Upper lobe of left lung (tissue), 6 donors: ENCODE data around the gene EGLN2. TPM values are rescaled to one million over a fixed set of nuclear protein-coding genes. Genes with fewer than 3 reads are reported as not detected.
"Not testable (repeated sequence)": the region's sequence is repeated elsewhere in the genome, so short reads cannot be mapped to it uniquely, and the experiment has no call there.

Source experiments
- ATAC-seq, 2 donors: fragments of 200-7000 bp; cut with Tn5 transposase; one replicate each; pipeline ENCODE4 v1.9.1; 2022; ENCODE audit warnings: mild to moderate bottlenecking in 2 of 2, moderate library complexity in 2 of 2; ENCODE audit not compliant: low FRiP score in 2 of 2
- DNase-seq, 2 donors: peaks; one replicate each; pipeline ENCODE4 v3.0.0-alpha.2; 2019 to 2020
- H3K27ac ChIP-seq, 4 donors: fragments of 200-600 bp; sonication (generic); one replicate each; pipeline ENCODE4 v1.5.1; 2016 to 2019
- H3K27me3 ChIP-seq, 4 donors: fragments of 200-600 bp; sonication (generic); one replicate each; pipeline ENCODE4 v1.5.1; 2017 to 2019
- H3K36me3 ChIP-seq, 4 donors: fragments of 200-600 bp; sonication (generic); one replicate each; pipeline ENCODE4 v1.5.1; 2016 to 2019
- H3K4me1 ChIP-seq, 4 donors: fragments of 200-600 bp; sonication (generic); one replicate each; pipeline ENCODE4 v1.5.1; 2018 to 2019
- H3K4me3 ChIP-seq, 4 donors: fragments of 200-600 bp; sonication (generic); one replicate each; pipeline ENCODE4 v1.5.1; 2017 to 2019; ENCODE audit warnings: mild to moderate bottlenecking in 2 of 4, moderate library complexity in 1 of 4
- H3K9me3 ChIP-seq, 4 donors: fragments of 200-600 bp; sonication (generic); one replicate each; pipeline ENCODE4 v1.5.1; 2018 to 2019
- EP300 ChIP-seq, 4 donors: sonication (generic); formaldehyde crosslinking; IDR thresholded peaks; one replicate each; pipeline ENCODE4 v1.5.1; 2017; ENCODE audit warnings: antibody characterized with exemption in 4 of 4, control low read depth in 2 of 4
- POLR2A ChIP-seq, 4 donors: fragments of 450-650 bp; IDR thresholded peaks; one replicate each; pipeline ENCODE4 v1.5.1; 2016 to 2017; ENCODE audit warnings: antibody characterized with exemption in 4 of 4, mild to moderate bottlenecking in 2 of 4
- POLR2AphosphoS5 ChIP-seq, 2 donors: sonication (generic); formaldehyde crosslinking; IDR thresholded peaks; one replicate each; pipeline ENCODE4 v1.5.1; 2017; ENCODE audit warnings: antibody characterized with exemption in 2 of 2
- WGBS, 2 donors: methylation state at CpG; one replicate each; pipeline ENCODE4 v1.1.5; 2017 to 2018; 5-methylcytosine and 5-hydroxymethylcytosine counted together
- total RNA-seq, 6 donors: library from RNA; depleted of rRNA in 4 of 6; stranded (reverse); fragments of >200 nt in 4 of 6; gene quantifications; one replicate each; pipeline versions ENCODE4 v1.1.0 to v1.2.1, GENCODE V29; 2016 to 2021
- TF ChIP-seq, protein P1 (sequence below), 6 experiments: fragments of 450-650 bp in 4 of 6; fragments of 200-600 bp in 2 of 6; sonication (generic) in 2 of 6; IDR thresholded peaks; one replicate each; pipeline ENCODE4 v1.5.1; 2016 to 2019; ENCODE audit warnings: antibody characterized with exemption in 6 of 6
- donor health status: DM: no; HTN: no; CAD: no; lungs with moderate emphysema.
- donor health status: DM: no; HTN: yes; CAD: no; lungs with severe emphysema.

EGLN2 gene
- total RNA-seq, 6 donors from 2014 or later: 170 to 353 (median 211) TPM

DNA sequence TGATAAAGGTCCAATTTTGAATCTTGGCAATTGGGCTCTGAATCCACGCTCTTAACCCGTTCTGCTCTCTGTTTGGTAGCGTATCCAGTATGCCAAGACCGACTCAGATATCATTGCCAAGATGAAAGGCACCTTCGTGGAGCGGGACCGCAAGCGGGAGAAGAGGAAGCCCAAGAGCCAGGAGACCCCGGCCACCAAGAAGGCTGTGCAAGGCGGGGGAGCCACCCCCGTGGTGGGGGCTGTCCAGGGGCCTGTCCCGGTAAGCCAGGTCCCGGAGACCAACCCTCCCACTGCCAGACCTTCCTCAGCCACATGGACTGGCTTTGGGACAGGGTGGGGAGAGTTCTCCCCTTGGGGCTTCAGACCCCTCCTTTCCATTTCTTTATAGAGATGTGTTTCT, 39.6 kb upstream of the EGLN2 start:
- Histone ChIP-seq H3K27me3 (no peaks in the 10 kb centered on the region), H3K4me3 (no peak overlapping the region), H3K36me3 (peaks cover 43 to 85% (median 71%) of the 10 kb centered on the region in 4 donors), H3K27ac (no peak overlapping the region), H3K4me1 (peaks cover 26 to 35% (median 28%) of the 10 kb centered on the region in 4 donors), H3K9me3 (no peaks in the 10 kb centered on the region)
- no peak for DNase-seq
- WGBS, 2 donors: 95 to 98% methylated on average over 12 to 13 of the region's 13 CpGs
- ATAC-seq: no peak
- TF ChIP-seq POLR2A (IDR thresholded peaks at IDR 0.05) (no peak), EP300 (IDR thresholded peaks at IDR 0.05) (no peak), POLR2AphosphoS5 (IDR thresholded peaks at IDR 0.05) (no peak)
- TF ChIP-seq, protein P1, sequence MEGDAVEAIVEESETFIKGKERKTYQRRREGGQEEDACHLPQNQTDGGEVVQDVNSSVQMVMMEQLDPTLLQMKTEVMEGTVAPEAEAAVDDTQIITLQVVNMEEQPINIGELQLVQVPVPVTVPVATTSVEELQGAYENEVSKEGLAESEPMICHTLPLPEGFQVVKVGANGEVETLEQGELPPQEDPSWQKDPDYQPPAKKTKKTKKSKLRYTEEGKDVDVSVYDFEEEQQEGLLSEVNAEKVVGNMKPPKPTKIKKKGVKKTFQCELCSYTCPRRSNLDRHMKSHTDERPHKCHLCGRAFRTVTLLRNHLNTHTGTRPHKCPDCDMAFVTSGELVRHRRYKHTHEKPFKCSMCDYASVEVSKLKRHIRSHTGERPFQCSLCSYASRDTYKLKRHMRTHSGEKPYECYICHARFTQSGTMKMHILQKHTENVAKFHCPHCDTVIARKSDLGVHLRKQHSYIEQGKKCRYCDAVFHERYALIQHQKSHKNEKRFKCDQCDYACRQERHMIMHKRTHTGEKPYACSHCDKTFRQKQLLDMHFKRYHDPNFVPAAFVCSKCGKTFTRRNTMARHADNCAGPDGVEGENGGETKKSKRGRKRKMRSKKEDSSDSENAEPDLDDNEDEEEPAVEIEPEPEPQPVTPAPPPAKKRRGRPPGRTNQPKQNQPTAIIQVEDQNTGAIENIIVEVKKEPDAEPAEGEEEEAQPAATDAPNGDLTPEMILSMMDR (IDR thresholded peaks at IDR 0.05): no peak

DNA sequence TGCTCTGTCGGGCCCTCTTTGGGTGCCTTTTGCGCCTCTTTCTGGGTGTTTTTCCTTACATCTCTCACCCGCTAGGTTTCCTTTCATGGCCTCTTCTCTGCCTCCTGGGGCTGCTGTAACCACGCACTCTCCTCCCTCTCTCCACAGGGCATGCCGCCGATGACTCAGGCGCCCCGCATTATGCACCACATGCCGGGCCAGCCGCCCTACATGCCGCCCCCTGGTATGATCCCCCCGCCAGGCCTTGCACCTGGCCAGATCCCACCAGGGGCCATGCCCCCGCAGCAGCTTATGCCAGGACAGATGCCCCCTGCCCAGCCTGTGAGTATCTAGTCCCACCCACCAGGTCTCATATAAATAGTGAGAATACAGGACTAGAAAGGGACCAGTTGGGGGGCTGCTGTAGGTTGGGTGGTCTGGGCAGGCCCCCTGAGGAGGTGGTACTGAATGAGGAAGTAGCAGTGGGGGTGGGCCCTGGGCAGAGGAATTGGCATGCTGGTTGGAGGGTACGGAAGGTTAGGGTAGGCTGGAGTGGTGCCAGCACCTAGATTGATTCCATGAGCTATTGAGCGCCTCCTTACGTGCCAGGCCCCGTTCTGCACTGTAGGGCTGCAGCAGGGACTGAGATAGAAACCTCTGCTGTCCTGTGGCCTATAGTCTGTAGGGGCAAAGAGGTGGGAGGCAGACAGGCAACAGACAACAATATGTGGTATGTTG, 36.1 kb upstream of the EGLN2 start:
- DNase-seq: no peak
- Histone ChIP-seq H3K4me1 (peaks cover 0 to 7% (median 0%) of the 10 kb centered on the region in 4 donors), H3K27me3 (no peaks in the 10 kb centered on the region), H3K4me3 (no peak overlapping the region), H3K9me3 (no peaks in the 10 kb centered on the region), H3K36me3 (peaks cover 55 to 94% (median 89%) of the 10 kb centered on the region in 4 donors), H3K27ac (peak overlapping the region in 1 of 4 donors; percentile 27)
- 92 to 93% methylated on average over 17 of the region's 17 CpGs for WGBS, 2 donors
- no peak for TF ChIP-seq POLR2AphosphoS5 (IDR thresholded peaks at IDR 0.05)
- no peak for TF ChIP-seq EP300 (IDR thresholded peaks at IDR 0.05)
- no peak for TF ChIP-seq POLR2A (IDR thresholded peaks at IDR 0.05)
- TF ChIP-seq, protein P1 (IDR thresholded peaks at IDR 0.05): no peak
- no peak for ATAC-seq

DNA sequence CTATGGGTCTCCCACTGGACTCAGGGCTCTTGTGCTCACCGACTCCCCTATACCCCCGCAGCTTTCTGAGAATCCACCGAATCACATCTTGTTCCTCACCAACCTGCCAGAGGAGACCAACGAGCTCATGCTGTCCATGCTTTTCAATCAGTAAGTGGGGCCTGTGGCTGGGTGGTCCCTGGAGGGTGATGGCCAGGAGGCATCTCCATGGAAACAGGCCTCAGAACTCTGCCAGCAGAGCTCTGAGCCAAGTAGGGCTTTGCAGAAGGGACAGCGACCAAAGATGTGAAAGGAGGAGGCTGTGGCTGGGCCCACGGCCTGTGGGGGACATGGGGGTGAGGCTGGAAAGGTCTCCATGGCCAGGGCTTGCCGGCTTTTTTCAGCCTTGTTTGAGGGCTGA, 35.5 kb upstream of the EGLN2 start:
- ATAC-seq: no peak
- H3K27me3 ChIP-seq: no peaks in the 10 kb centered on the region
- peaks cover 0 to 7% (median 0%) of the 10 kb centered on the region in 4 donors for H3K4me1 ChIP-seq
- TF ChIP-seq POLR2AphosphoS5 (IDR thresholded peaks at IDR 0.05) (no peak), EP300 (IDR thresholded peaks at IDR 0.05) (no peak), POLR2A (IDR thresholded peaks at IDR 0.05) (no peak)
- TF ChIP-seq, protein P1 (IDR thresholded peaks at IDR 0.05): no peak
- no peak for DNase-seq
- WGBS, 2 donors: 92 to 99% methylated on average over 7 of the region's 7 CpGs
- no peak overlapping the region for H3K27ac ChIP-seq
- H3K36me3 ChIP-seq: peaks cover 53 to 87% (median 83%) of the 10 kb centered on the region in 4 donors
- H3K9me3 ChIP-seq: no peaks in the 10 kb centered on the region
- H3K4me3 ChIP-seq: no peak overlapping the region

DNA sequence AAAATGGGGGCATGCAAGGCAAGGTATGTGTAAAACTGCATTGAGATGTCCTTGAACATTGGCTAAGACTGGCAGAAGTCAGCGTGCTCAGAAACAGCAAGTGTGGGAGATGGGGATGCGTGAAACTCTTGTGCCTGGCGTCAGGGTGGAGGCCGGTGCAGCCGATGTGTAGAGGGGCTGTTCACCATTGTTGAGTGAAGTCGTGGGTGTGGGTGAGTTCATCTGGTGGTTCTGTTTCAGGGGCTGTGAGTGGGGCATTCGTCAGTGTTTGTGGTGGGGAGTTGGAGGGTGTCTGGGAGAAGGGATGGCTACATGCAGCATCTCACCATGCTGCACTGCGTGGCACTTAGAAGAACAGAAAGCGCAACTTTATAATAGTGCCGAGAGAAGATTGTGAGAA, 35.0 kb upstream of the EGLN2 start:
- no peak for DNase-seq
- ATAC-seq: no peak
- no peak overlapping the region for H3K4me3 ChIP-seq
- WGBS, 2 donors: 86% methylated on average over 10 of the region's 10 CpGs
- H3K27ac ChIP-seq: no peak overlapping the region
- no peak for TF ChIP-seq POLR2A (IDR thresholded peaks at IDR 0.05)
- TF ChIP-seq, protein P1 (IDR thresholded peaks at IDR 0.05): no peak
- TF ChIP-seq EP300 (IDR thresholded peaks at IDR 0.05): no peak
- no peak for TF ChIP-seq POLR2AphosphoS5 (IDR thresholded peaks at IDR 0.05)
- peaks cover 51 to 83% (median 79%) of the 10 kb centered on the region in 4 donors for H3K36me3 ChIP-seq
- peaks cover 0 to 7% (median 0%) of the 10 kb centered on the region in 4 donors for H3K4me1 ChIP-seq
- no peaks in the 10 kb centered on the region for H3K27me3 ChIP-seq
- H3K9me3 ChIP-seq: no peaks in the 10 kb centered on the region

DNA sequence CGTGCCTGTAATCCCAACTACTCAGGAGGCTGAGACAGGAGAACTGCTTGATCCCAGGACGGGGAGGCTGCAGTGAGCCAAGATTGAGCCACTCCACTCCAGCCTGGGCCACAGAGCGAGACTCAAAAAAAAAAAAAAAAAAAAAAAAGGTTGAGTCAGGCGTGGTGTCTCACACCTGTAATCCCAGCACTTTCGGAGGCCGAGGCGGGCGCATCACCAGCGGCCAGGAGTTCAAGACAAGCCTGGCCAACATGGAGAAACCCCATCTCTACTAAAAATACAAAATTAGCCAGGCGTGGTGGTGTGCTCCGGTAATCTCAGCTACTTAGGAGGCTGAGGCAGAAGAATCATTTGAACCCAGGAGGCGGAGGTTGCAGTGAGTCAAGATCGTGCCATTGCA, 32.6 kb upstream of the EGLN2 start:
- H3K27ac ChIP-seq, H3K27me3 ChIP-seq, H3K4me3 ChIP-seq, H3K4me1 ChIP-seq, DNase-seq, ATAC-seq, H3K9me3 ChIP-seq: not testable (repeated sequence)
- WGBS, 2 donors: 95 to 96% methylated on average over 13 of the region's 13 CpGs
- H3K36me3 ChIP-seq: peaks cover 36 to 60% (median 56%) of the 10 kb centered on the region in 4 donors
